Measurements from ENCODE around the gene OR10A3. TPM values are rescaled to one million over a fixed set of nuclear protein-coding genes. Genes with fewer than 3 reads are reported as not detected.

Gene OR10A3
- total RNA-seq, 4 donors from 2014 or later: not detected

- no peak for TF ChIP-seq POLR2A (IDR thresholded peaks at IDR 0.05)
- no peak for TF ChIP-seq CTCF (IDR thresholded peaks at IDR 0.05)
- no peak for TF ChIP-seq EP300 (IDR thresholded peaks at IDR 0.05)
- peaks cover 0 to 3% (median 0%) of the 10 kb centered on the region in 4 donors for H3K9me3 ChIP-seq
- no peak for DNase-seq (ENCODE audit: low spot score in 2 of 2)
- 57 to 79% methylated on average over 1 of the region's 1 CpG for WGBS, 2 donors
- H3K4me3 ChIP-seq: no peak overlapping the region
- no peaks in the 10 kb centered on the region for H3K36me3 ChIP-seq
- H3K27me3 ChIP-seq: no peaks in the 10 kb centered on the region
- no peaks in the 10 kb centered on the region for H3K4me1 ChIP-seq
- no peak overlapping the region for H3K27ac ChIP-seq
These were observed 4.9 kb downstream of the OR10A3 start for GRCh38 chr11:7936615-7937014.

GRCh38 chr11:7931168-7931567, 10.3 kb downstream of the OR10A3 start, which contains the start of gene OR10A6:
Gene OR10A6 (minus strand): TSS chr11:7931268. CDS start chr11:7928662, 2,606 bp downstream.
- Histone ChIP-seq H3K4me1 (no peaks in the 10 kb centered on the region), H3K27ac (no peak within 1 kb of the TSS), H3K9me3 (peaks cover 0 to 3% (median 0%) of the 10 kb centered on the region in 4 donors), H3K4me3 (no peak within 1 kb of the TSS), H3K36me3 (no peaks in the 10 kb centered on the region), H3K27me3 (no peaks in the 10 kb centered on the region)
- TF ChIP-seq EP300 (IDR thresholded peaks at IDR 0.05) (no peak), CTCF (IDR thresholded peaks at IDR 0.05) (no peak)
- WGBS, 2 donors: 66 to 75% methylated on average over 4 of the region's 4 CpGs
- no peak for DNase-seq (ENCODE audit: low spot score in 2 of 2)

- Histone ChIP-seq H3K27ac (no peak overlapping the region), H3K36me3 (no peaks in the 10 kb centered on the region), H3K9me3 (no peaks in the 10 kb centered on the region), H3K27me3 (no peaks in the 10 kb centered on the region), H3K4me3 (no peak overlapping the region), H3K4me1 (no peaks in the 10 kb centered on the region)
- no peak for TF ChIP-seq CTCF (IDR thresholded peaks at IDR 0.05)
- no peak for TF ChIP-seq POLR2A (IDR thresholded peaks at IDR 0.05)
- TF ChIP-seq EP300 (IDR thresholded peaks at IDR 0.05): no peak
- no peak for DNase-seq (ENCODE audit: low spot score in 2 of 2)
- WGBS, 2 donors: 86% methylated on average over 6 of the region's 6 CpGs
These were observed 13.9 kb downstream of the OR10A3 start for GRCh38 chr11:7927635-7928034.

GRCh38 chr11:7924536-7924935, 17.0 kb downstream of the OR10A3 start:
- TF ChIP-seq EP300 (IDR thresholded peaks at IDR 0.05) (no peak), POLR2A (IDR thresholded peaks at IDR 0.05) (no peak), CTCF (IDR thresholded peaks at IDR 0.05) (no peak)
- H3K4me1 ChIP-seq: no peaks in the 10 kb centered on the region
- 76 to 79% methylated on average over 2 of the region's 2 CpGs for WGBS, 2 donors
- H3K27ac ChIP-seq: no peak overlapping the region
- H3K36me3 ChIP-seq: no peaks in the 10 kb centered on the region
- DNase-seq (ENCODE audit: low spot score in 2 of 2): no peak
- H3K9me3 ChIP-seq: no peaks in the 10 kb centered on the region
- no peaks in the 10 kb centered on the region for H3K27me3 ChIP-seq
- H3K4me3 ChIP-seq: no peak overlapping the region

GRCh38 chr11:7918141-7918540, 23.4 kb downstream of the OR10A3 start:
- no peak for DNase-seq (ENCODE audit: low spot score in 2 of 2)
- H3K27ac ChIP-seq: no peak overlapping the region
- H3K27me3 ChIP-seq: no peaks in the 10 kb centered on the region
- no peak overlapping the region for H3K4me3 ChIP-seq
- 62 to 84% methylated on average over 2 of the region's 2 CpGs for WGBS, 2 donors
- no peaks in the 10 kb centered on the region for H3K36me3 ChIP-seq
- no peaks in the 10 kb centered on the region for H3K9me3 ChIP-seq
- no peak for TF ChIP-seq EP300 (IDR thresholded peaks at IDR 0.05)
- TF ChIP-seq CTCF (IDR thresholded peaks at IDR 0.05): no peak
- no peak for TF ChIP-seq POLR2A (IDR thresholded peaks at IDR 0.05)
- H3K4me1 ChIP-seq: no peaks in the 10 kb centered on the region
